Dermis microvascular lymphatic vessel endothelial cell (primary cell): ENCODE measurements around the gene ZNF253. TPM values are rescaled to one million over a fixed set of nuclear protein-coding genes. Genes with fewer than 3 reads are reported as not detected.
"Not testable (repeated sequence)": the region's sequence is repeated elsewhere in the genome, so short reads cannot be mapped to it uniquely, and the experiment has no call there.

Experiments
- DNase-seq, 2 donors: peaks; one replicate each; pipeline versions ENCODE4 v3.0.0 to v3.0.0-alpha.2; 2010; ENCODE audit warnings: low read depth in 2 of 2
- total RNA-seq: library from RNA; depleted of rRNA; stranded (reverse); fragments of >200 nt; gene quantifications from 2 replicates; pipeline ENCODE4 v1.2.1, GENCODE V29; 2014

The ZNF253 gene
- 2.4 and 3.7 TPM in 2 replicates for total RNA-seq

- peak; percentile 93 to 97 for DNase-seq
These were observed at the start of gene ZNF253 for GRCh38 chr19:19865750-19866610. Gene ZNF253 (plus strand): TSS chr19:19865882. CDS start chr19:19865997, 115 bp downstream.

- no peak for DNase-seq
These were observed 49.0 kb upstream of the ZNF253 start for GRCh38 chr19:19816679-19817078.

- DNase-seq: no peak
These were observed 48.3 kb upstream of the ZNF253 start for GRCh38 chr19:19817357-19817756.

- no peak for DNase-seq
These were observed 44.8 kb upstream of the ZNF253 start for GRCh38 chr19:19820774-19821320.

- DNase-seq: peak; percentile 95 to 97
These were observed 44.2 kb upstream of the ZNF253 start, which contains the start of gene ZNF506 for GRCh38 chr19:19821366-19821951. Gene ZNF506 (minus strand): TSS chr19:19821750. CDS start chr19:19821603, 147 bp downstream.

GRCh38 chr19:19821976-19822375 lies 43.7 kb upstream of the ZNF253 start:
- not testable (repeated sequence) for DNase-seq

GRCh38 chr19:19823916-19824315 lies 41.8 kb upstream of the ZNF253 start:
- DNase-seq: no peak

- DNase-seq: no peak
These were observed 38.8 kb upstream of the ZNF253 start for GRCh38 chr19:19826875-19827274.

- DNase-seq: no peak
These were observed 30.1 kb upstream of the ZNF253 start for GRCh38 chr19:19835560-19836038.

GRCh38 chr19:19847781-19848180 lies 17.9 kb upstream of the ZNF253 start:
- no peak for DNase-seq

- DNase-seq: no peak
These were observed 16.6 kb upstream of the ZNF253 start for GRCh38 chr19:19849056-19849455.

- DNase-seq: not testable (repeated sequence)
These were observed 13.9 kb upstream of the ZNF253 start for GRCh38 chr19:19851740-19852139.

- DNase-seq: no peak
These were observed 6.9 kb upstream of the ZNF253 start for GRCh38 chr19:19858751-19859150.

GRCh38 chr19:19860756-19861390 lies 4.8 kb upstream of the ZNF253 start:
- no peak for DNase-seq

GRCh38 chr19:19866611-19867248 lies 1.0 kb downstream of the ZNF253 start:
- peak in 1 of 2 donors; percentile 33 for DNase-seq

GRCh38 chr19:19870086-19870485 lies 4.4 kb downstream of the ZNF253 start:
- DNase-seq: not testable (repeated sequence)

- no peak for DNase-seq
These were observed 6.2 kb downstream of the ZNF253 start for GRCh38 chr19:19871932-19872331.

GRCh38 chr19:19873381-19873780 lies 7.7 kb downstream of the ZNF253 start:
- DNase-seq: no peak

GRCh38 chr19:19877724-19878123 lies 12.0 kb downstream of the ZNF253 start:
- no peak for DNase-seq

GRCh38 chr19:19884583-19884982 lies 18.9 kb downstream of the ZNF253 start:
- no peak for DNase-seq
